Neuronal stem cell (in vitro differentiated cells): ENCODE measurements around the gene AGER.
"Not testable (repeated sequence)": the region's sequence is repeated elsewhere in the genome, so short reads cannot be mapped to it uniquely, and the experiment has no call there.

ENCODE experiments used
- DNase-seq: peaks from one replicate; pipeline ENCODE4 v3.0.0-alpha.2; 2013; ENCODE audit warnings: low spot score
- H2AFZ ChIP-seq: one replicate; pipeline ENCODE4 v1.6.1; 2013; ENCODE audit warnings: mild to moderate bottlenecking, low read length, inconsistent platforms
- H2AK5ac ChIP-seq: 2 replicates; pipeline ENCODE4 v1.6.1; 2013; ENCODE audit warnings: low read depth, mild to moderate bottlenecking, inconsistent platforms, low read length, moderate library complexity, mixed read lengths
- H2BK120ac ChIP-seq: 2 replicates; pipeline ENCODE4 v1.6.1; 2013; ENCODE audit warnings: low read depth, mild to moderate bottlenecking, inconsistent platforms, low read length, moderate library complexity, mixed read lengths
- H2BK12ac ChIP-seq: one replicate; pipeline ENCODE4 v1.6.1; 2013; ENCODE audit warnings: low read length, inconsistent platforms
- H2BK15ac ChIP-seq: 2 replicates; pipeline ENCODE4 v1.6.1; 2013; ENCODE audit warnings: mild to moderate bottlenecking, low read length, inconsistent platforms, mixed read lengths
- H2BK5ac ChIP-seq: one replicate; pipeline ENCODE4 v1.6.1; 2013; ENCODE audit warnings: inconsistent platforms, mild to moderate bottlenecking, low read length, moderate library complexity
- H3K14ac ChIP-seq: one replicate; pipeline ENCODE4 v1.6.1; 2013; ENCODE audit warnings: low read length, inconsistent platforms
- H3K18ac ChIP-seq: 2 replicates; pipeline ENCODE4 v1.6.1; 2013; ENCODE audit warnings: low read length, inconsistent platforms
- H3K23ac ChIP-seq: 2 replicates; pipeline ENCODE4 v1.6.1; 2013; ENCODE audit warnings: low read depth, mild to moderate bottlenecking, mixed read lengths, low read length, inconsistent platforms; ENCODE audit not compliant: poor library complexity
- H3K27ac ChIP-seq: replicated peaks from 3 replicates; pipeline ENCODE4 v1.5.1; 2013; ENCODE audit warnings: low read length, inconsistent platforms
- H3K27me3 ChIP-seq, 3 experiments: 2 replicates each; pipeline ENCODE4 v1.6.1; 2013; ENCODE audit warnings: low read length in 3 of 3, mild to moderate bottlenecking in 2 of 3, inconsistent platforms in 1 of 3, low read depth in 1 of 3, mixed read lengths in 1 of 3, moderate library complexity in 1 of 3; ENCODE audit not compliant: control insufficient read depth in 3 of 3, insufficient read depth in 3 of 3
- H3K36me3 ChIP-seq, 2 donors: replicated peaks in 1 of 2; 2 replicates each; pipeline ENCODE4 v1.6.1; 2013; ENCODE audit warnings: low read length in 2 of 2; ENCODE audit not compliant: control insufficient read depth in 2 of 2, insufficient read depth in 2 of 2
- H3K4ac ChIP-seq: 2 replicates; pipeline ENCODE4 v1.6.1; 2013; ENCODE audit warnings: inconsistent platforms, mild to moderate bottlenecking, low read length, moderate library complexity
- H3K4me1 ChIP-seq, 2 donors: 1 replicate in 1 of 2; 2 replicates in 1 of 2; pipeline ENCODE4 v1.6.1; 2013; ENCODE audit warnings: low read length in 2 of 2, low read depth in 1 of 2; ENCODE audit not compliant: control insufficient read depth in 2 of 2, insufficient read depth in 1 of 2
- H3K4me2 ChIP-seq: one replicate; pipeline ENCODE4 v1.6.1; 2013; ENCODE audit warnings: mild to moderate bottlenecking, low read length, inconsistent platforms; ENCODE audit not compliant: insufficient read depth, poor library complexity, severe bottlenecking
- H3K4me3 ChIP-seq, 2 donors: 2 replicates each; pipeline ENCODE4 v1.5.1; 2013; ENCODE audit warnings: low read length in 2 of 2, mild to moderate bottlenecking in 2 of 2, inconsistent platforms in 1 of 2, moderate library complexity in 1 of 2
- H3K79me1 ChIP-seq: one replicate; pipeline ENCODE4 v1.6.1; 2013; ENCODE audit warnings: low read depth, mild to moderate bottlenecking, inconsistent platforms, low read length, moderate library complexity
- H3K9ac ChIP-seq: one replicate; pipeline ENCODE4 v1.6.1; 2013; ENCODE audit warnings: mild to moderate bottlenecking, low read depth, low read length, inconsistent platforms; ENCODE audit not compliant: poor library complexity
- H3K9me3 ChIP-seq, 2 donors: replicated peaks in 1 of 2; 2 replicates each; pipeline versions ENCODE3 to v1.6.1; 2013; ENCODE audit warnings: low read length in 2 of 2, mild to moderate bottlenecking in 2 of 2, inconsistent platforms in 1 of 2, low read depth in 1 of 2, mixed read lengths in 1 of 2, moderate library complexity in 1 of 2; ENCODE audit not compliant: control insufficient read depth in 2 of 2, insufficient read depth in 1 of 2
- H4K8ac ChIP-seq: one replicate; pipeline ENCODE4 v1.6.1; 2013; ENCODE audit warnings: low read depth, mild to moderate bottlenecking, inconsistent platforms, low read length, moderate library complexity
- H4K91ac ChIP-seq: one replicate; pipeline ENCODE4 v1.6.1; 2013; ENCODE audit warnings: low read length, low read depth, mild to moderate bottlenecking, inconsistent platforms; ENCODE audit not compliant: poor library complexity
- WGBS, 2 donors: extraction: QIAGEN DNeasy Blood & Tissue Kit; methylation state at CpG; one replicate each; pipeline ENCODE4 v1.1.7; 2013; ENCODE audit warnings: missing lambda C conversion rate in 2 of 2, mixed read lengths in 1 of 2; ENCODE audit not compliant: insufficient read length in 2 of 2, insufficient replicate concordance in 1 of 2; ENCODE audit errors: extremely low coverage in 2 of 2; 5-methylcytosine and 5-hydroxymethylcytosine counted together

The AGER gene

GRCh38 chr6:32195652-32195901, 11.5 kb upstream of the AGER start:
- Histone ChIP-seq H3K4me3 (peak overlapping the region in 1 of 2 donors; percentile 61), H3K23ac (peak overlapping the region; percentile 100), H3K27me3 (no peaks in the 10 kb centered on the region), H3K4me1 (peaks cover 32 to 33% of the 10 kb centered on the region in 2 donors), H2BK12ac (no peak overlapping the region), H2BK5ac (peak overlapping the region; percentile 100), H2BK120ac (no peak overlapping the region), H3K9me3 (no peaks in the 10 kb centered on the region), H3K36me3 (no peaks in the 10 kb centered on the region), H2AK5ac (no peak overlapping the region), H4K8ac (no peak overlapping the region), H3K4me2 (no peak overlapping the region), H4K91ac (no peak overlapping the region), H3K14ac (no peak overlapping the region), H3K27ac (peak overlapping the region; percentile 100), H3K79me1 (no peaks in the 10 kb centered on the region), H3K9ac (no peak overlapping the region), H3K4ac (no peak overlapping the region), H3K18ac (no peak overlapping the region), H2BK15ac (no peak overlapping the region), H2AFZ (no peak overlapping the region)
- peak; percentile 100 for DNase-seq
- no CpG with 5 or more reads among the region's 25 CpGs for WGBS, 2 donors

GRCh38 chr6:32194825-32195651, 11.0 kb upstream of the AGER start:
- Histone ChIP-seq H3K79me1 (no peaks in the 10 kb centered on the region), H3K36me3 (no peaks in the 10 kb centered on the region), H3K27me3 (no peaks in the 10 kb centered on the region), H3K27ac (peak overlapping the region; percentile 92), H2BK5ac (no peak overlapping the region), H2AFZ (no peak overlapping the region), H3K4me1 (peaks cover 31 to 37% of the 10 kb centered on the region in 2 donors), H3K4me3 (peak overlapping the region; percentile 51 to 64), H3K9ac (no peak overlapping the region), H3K4me2 (peak overlapping the region; percentile 53), H3K9me3 (no peaks in the 10 kb centered on the region), H3K18ac (peak overlapping the region; percentile 24), H2BK120ac (no peak overlapping the region), H3K14ac (no peak overlapping the region), H2AK5ac (no peak overlapping the region), H3K4ac (no peak overlapping the region), H3K23ac (peak overlapping the region; percentile 100), H4K91ac (no peak overlapping the region), H2BK12ac (no peak overlapping the region), H2BK15ac (no peak overlapping the region), H4K8ac (no peak overlapping the region)
- no CpG with 5 or more reads among the region's 15 CpGs for WGBS, 2 donors
- DNase-seq: no peak

- Histone ChIP-seq H2BK15ac (no peak overlapping the region), H3K4ac (no peak overlapping the region), H3K9ac (no peak overlapping the region), H3K23ac (no peak overlapping the region), H3K36me3 (no peaks in the 10 kb centered on the region), H3K27me3 (no peaks in the 10 kb centered on the region), H2BK120ac (no peak overlapping the region), H3K4me2 (no peak overlapping the region), H3K9me3 (no peaks in the 10 kb centered on the region), H3K4me1 (peaks cover 31 to 37% of the 10 kb centered on the region in 2 donors), H3K4me3 (peak overlapping the region in 1 of 2 donors; percentile 51), H4K91ac (no peak overlapping the region), H3K18ac (no peak overlapping the region), H2AK5ac (peak overlapping the region; percentile 47), H2BK5ac (no peak overlapping the region), H2BK12ac (peak overlapping the region; percentile 2), H3K79me1 (no peaks in the 10 kb centered on the region), H4K8ac (no peak overlapping the region), H3K27ac (no peak overlapping the region), H3K14ac (no peak overlapping the region), H2AFZ (no peak overlapping the region)
- DNase-seq: no peak
- no CpG with 5 or more reads among the region's 4 CpGs for WGBS, 2 donors
Observed at GRCh38 chr6:32194388-32194787, 10.3 kb upstream of the AGER start.

DNA sequence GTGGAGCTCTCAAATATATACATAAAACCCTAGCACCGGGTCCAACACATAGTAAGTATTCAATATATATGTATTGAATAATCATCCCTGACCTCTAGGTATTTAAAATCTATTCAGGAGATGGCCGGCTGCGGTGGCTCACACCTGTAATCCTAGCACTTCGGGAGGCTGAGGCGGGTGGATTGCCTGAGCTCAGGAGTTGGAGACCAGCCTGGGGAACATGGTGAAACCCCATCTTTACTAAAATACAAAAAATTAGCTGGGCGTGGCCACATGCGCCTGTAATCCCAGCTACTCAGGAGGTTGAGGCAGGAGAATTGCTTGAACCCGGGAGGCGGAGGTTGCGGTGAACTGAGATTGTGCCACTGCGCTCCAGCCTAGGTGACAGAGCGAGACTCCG, 9.0 kb upstream of the AGER start:
- H2BK12ac ChIP-seq, H3K14ac ChIP-seq, H2BK120ac ChIP-seq, DNase-seq, H3K18ac ChIP-seq, H3K9ac ChIP-seq, H3K27me3 ChIP-seq, H4K8ac ChIP-seq, H3K4ac ChIP-seq, H3K9me3 ChIP-seq, H2BK15ac ChIP-seq, H3K36me3 ChIP-seq, H3K27ac ChIP-seq, H4K91ac ChIP-seq, H3K4me3 ChIP-seq, H3K79me1 ChIP-seq, H2AK5ac ChIP-seq, H3K23ac ChIP-seq, H2BK5ac ChIP-seq, H3K4me2 ChIP-seq: not testable (repeated sequence)
- Histone ChIP-seq H2AFZ (peak overlapping the region; percentile 59), H3K4me1 (peaks cover 37 to 41% of the 10 kb centered on the region in 2 donors)
- no CpG with 5 or more reads among the region's 13 CpGs for WGBS, 2 donors
